ENCODE results near the gene C5orf15.

Gene C5orf15

DNA sequence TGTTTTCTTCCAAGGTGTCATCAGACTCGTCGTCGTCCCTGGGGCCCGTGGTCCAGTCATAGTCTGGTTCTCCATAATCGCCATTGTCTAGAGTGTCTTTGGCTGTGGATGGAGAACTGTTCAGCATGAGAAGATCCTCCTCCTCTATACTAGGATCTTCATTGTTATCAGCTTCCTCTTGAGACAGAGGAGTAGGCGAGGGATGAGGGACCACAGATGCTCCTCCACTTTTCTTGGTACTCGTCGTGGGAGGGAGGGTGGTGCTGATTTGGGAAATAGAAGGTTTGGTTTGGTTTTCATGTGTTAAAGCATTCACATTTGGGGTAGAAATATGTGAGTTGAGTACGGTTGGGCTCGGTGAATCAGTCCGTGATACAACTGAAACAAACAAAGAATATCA is 8.8 kb downstream of the C5orf15 start:
- ATAC-seq: no peak
- TF ChIP-seq BACH2 (CRISPR knock-in tag; IDR thresholded peaks at IDR 0.05; ENCODE audit: borderline replicate concordance) (no peak), ZNF565 (CRISPR knock-in tag; conservative IDR thresholded peaks at IDR 0.05; ENCODE audit: low read depth) (no peak), SNAI2 (CRISPR knock-in tag; IDR thresholded peaks at IDR 0.05) (no peak), ISL1 (CRISPR knock-in tag; IDR thresholded peaks at IDR 0.05) (no peak), ZNF70 (CRISPR knock-in tag; IDR thresholded peaks at IDR 0.05) (no peak), ZFP30 (CRISPR knock-in tag; IDR thresholded peaks at IDR 0.05) (no peak), ZFP3 (CRISPR knock-in tag; IDR thresholded peaks at IDR 0.05) (no peak), TOX (CRISPR knock-in tag; IDR thresholded peaks at IDR 0.05; ENCODE audit: borderline replicate concordance) (no peak), OSR1 (CRISPR knock-in tag; IDR thresholded peaks at IDR 0.05) (no peak), ZC3H10 (CRISPR knock-in tag; IDR thresholded peaks at IDR 0.05) (no peak), ARNTL (CRISPR knock-in tag; IDR thresholded peaks at IDR 0.05; ENCODE audit: borderline replicate concordance, low read depth) (no peak), PPARA (CRISPR knock-in tag; IDR thresholded peaks at IDR 0.05; ENCODE audit: borderline replicate concordance) (no peak), RARB (CRISPR knock-in tag; IDR thresholded peaks at IDR 0.05) (no peak), CSDC2 (CRISPR knock-in tag; IDR thresholded peaks at IDR 0.05) (no peak)
- TF ChIP-seq, protein P1, sequence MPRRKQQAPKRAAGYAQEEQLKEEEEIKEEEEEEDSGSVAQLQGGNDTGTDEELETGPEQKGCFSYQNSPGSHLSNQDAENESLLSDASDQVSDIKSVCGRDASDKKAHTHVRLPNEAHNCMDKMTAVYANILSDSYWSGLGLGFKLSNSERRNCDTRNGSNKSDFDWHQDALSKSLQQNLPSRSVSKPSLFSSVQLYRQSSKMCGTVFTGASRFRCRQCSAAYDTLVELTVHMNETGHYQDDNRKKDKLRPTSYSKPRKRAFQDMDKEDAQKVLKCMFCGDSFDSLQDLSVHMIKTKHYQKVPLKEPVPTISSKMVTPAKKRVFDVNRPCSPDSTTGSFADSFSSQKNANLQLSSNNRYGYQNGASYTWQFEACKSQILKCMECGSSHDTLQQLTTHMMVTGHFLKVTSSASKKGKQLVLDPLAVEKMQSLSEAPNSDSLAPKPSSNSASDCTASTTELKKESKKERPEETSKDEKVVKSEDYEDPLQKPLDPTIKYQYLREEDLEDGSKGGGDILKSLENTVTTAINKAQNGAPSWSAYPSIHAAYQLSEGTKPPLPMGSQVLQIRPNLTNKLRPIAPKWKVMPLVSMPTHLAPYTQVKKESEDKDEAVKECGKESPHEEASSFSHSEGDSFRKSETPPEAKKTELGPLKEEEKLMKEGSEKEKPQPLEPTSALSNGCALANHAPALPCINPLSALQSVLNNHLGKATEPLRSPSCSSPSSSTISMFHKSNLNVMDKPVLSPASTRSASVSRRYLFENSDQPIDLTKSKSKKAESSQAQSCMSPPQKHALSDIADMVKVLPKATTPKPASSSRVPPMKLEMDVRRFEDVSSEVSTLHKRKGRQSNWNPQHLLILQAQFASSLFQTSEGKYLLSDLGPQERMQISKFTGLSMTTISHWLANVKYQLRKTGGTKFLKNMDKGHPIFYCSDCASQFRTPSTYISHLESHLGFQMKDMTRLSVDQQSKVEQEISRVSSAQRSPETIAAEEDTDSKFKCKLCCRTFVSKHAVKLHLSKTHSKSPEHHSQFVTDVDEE (CRISPR knock-in tag; IDR thresholded peaks at IDR 0.05): no peak
- TF ChIP-seq, protein P2, sequence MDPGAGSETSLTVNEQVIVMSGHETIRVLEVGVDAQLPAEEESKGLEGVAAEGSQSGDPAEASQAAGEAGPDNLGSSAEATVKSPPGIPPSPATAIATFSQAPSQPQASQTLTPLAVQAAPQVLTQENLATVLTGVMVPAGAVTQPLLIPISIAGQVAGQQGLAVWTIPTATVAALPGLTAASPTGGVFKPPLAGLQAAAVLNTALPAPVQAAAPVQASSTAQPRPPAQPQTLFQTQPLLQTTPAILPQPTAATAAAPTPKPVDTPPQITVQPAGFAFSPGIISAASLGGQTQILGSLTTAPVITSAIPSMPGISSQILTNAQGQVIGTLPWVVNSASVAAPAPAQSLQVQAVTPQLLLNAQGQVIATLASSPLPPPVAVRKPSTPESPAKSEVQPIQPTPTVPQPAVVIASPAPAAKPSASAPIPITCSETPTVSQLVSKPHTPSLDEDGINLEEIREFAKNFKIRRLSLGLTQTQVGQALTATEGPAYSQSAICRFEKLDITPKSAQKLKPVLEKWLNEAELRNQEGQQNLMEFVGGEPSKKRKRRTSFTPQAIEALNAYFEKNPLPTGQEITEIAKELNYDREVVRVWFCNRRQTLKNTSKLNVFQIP (CRISPR knock-in tag; IDR thresholded peaks at IDR 0.05; ENCODE audit: borderline replicate concordance, low read depth): no peak
- TF ChIP-seq, protein P3, sequence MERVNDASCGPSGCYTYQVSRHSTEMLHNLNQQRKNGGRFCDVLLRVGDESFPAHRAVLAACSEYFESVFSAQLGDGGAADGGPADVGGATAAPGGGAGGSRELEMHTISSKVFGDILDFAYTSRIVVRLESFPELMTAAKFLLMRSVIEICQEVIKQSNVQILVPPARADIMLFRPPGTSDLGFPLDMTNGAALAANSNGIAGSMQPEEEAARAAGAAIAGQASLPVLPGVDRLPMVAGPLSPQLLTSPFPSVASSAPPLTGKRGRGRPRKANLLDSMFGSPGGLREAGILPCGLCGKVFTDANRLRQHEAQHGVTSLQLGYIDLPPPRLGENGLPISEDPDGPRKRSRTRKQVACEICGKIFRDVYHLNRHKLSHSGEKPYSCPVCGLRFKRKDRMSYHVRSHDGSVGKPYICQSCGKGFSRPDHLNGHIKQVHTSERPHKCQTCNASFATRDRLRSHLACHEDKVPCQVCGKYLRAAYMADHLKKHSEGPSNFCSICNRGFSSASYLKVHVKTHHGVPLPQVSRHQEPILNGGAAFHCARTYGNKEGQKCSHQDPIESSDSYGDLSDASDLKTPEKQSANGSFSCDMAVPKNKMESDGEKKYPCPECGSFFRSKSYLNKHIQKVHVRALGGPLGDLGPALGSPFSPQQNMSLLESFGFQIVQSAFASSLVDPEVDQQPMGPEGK (CRISPR knock-in tag; IDR thresholded peaks at IDR 0.05; ENCODE audit: borderline replicate concordance): no peak

DNA sequence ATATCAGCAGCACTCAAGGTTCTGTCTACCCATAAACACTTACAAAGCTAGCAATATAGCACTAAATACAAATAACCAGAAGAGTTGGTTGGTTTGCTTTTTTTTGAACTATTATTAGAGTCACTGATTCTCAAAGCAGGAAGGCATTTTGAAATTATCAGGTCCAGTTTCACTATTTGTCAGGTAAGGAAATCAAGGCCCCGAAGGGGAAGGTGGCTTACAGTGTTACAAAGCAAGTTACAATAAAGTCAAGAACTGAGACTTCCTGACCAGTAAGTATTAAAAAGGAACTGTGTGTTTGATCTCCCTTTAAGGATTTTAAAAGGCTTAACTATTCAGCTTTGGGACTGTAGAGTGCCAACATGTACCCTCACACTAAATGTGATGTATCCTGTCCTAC is 10.8 kb downstream of the C5orf15 start:
- no peak for ATAC-seq
- no peak for TF ChIP-seq ZNF565 (CRISPR knock-in tag; conservative IDR thresholded peaks at IDR 0.05; ENCODE audit: low read depth)
- TF ChIP-seq RARB (CRISPR knock-in tag; IDR thresholded peaks at IDR 0.05): no peak
- no peak for TF ChIP-seq ZNF8 (CRISPR knock-in tag; IDR thresholded peaks at IDR 0.05)
- TF ChIP-seq, protein P1 (CRISPR knock-in tag; IDR thresholded peaks at IDR 0.05): no peak
- no peak for TF ChIP-seq GLIS3 (CRISPR knock-in tag; IDR thresholded peaks at IDR 0.05)
- TF ChIP-seq, protein P4, sequence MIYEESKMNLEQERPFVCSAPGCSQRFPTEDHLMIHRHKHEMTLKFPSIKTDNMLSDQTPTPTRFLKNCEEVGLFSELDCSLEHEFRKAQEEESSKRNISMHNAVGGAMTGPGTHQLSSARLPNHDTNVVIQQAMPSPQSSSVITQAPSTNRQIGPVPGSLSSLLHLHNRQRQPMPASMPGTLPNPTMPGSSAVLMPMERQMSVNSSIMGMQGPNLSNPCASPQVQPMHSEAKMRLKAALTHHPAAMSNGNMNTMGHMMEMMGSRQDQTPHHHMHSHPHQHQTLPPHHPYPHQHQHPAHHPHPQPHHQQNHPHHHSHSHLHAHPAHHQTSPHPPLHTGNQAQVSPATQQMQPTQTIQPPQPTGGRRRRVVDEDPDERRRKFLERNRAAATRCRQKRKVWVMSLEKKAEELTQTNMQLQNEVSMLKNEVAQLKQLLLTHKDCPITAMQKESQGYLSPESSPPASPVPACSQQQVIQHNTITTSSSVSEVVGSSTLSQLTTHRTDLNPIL (CRISPR knock-in tag; IDR thresholded peaks at IDR 0.05; ENCODE audit: low read depth): no peak
- TF ChIP-seq ESRRG (CRISPR knock-in tag; IDR thresholded peaks at IDR 0.05): no peak
- no peak for TF ChIP-seq BACH2 (CRISPR knock-in tag; IDR thresholded peaks at IDR 0.05; ENCODE audit: borderline replicate concordance)
- no peak for TF ChIP-seq ZC3H10 (CRISPR knock-in tag; IDR thresholded peaks at IDR 0.05)
- no peak for TF ChIP-seq ZNF70 (CRISPR knock-in tag; IDR thresholded peaks at IDR 0.05)
- no peak for TF ChIP-seq CSDC2 (CRISPR knock-in tag; IDR thresholded peaks at IDR 0.05)
- no peak for TF ChIP-seq OSR1 (CRISPR knock-in tag; IDR thresholded peaks at IDR 0.05)
- no peak for TF ChIP-seq ISL1 (CRISPR knock-in tag; IDR thresholded peaks at IDR 0.05)
- no peak for TF ChIP-seq TOX (CRISPR knock-in tag; IDR thresholded peaks at IDR 0.05; ENCODE audit: borderline replicate concordance)
- no peak for TF ChIP-seq PPARA (CRISPR knock-in tag; IDR thresholded peaks at IDR 0.05; ENCODE audit: borderline replicate concordance)
- no peak for TF ChIP-seq ARNTL (CRISPR knock-in tag; IDR thresholded peaks at IDR 0.05; ENCODE audit: borderline replicate concordance, low read depth)
- no peak for TF ChIP-seq SNAI2 (CRISPR knock-in tag; IDR thresholded peaks at IDR 0.05)
- TF ChIP-seq, protein P3 (CRISPR knock-in tag; IDR thresholded peaks at IDR 0.05; ENCODE audit: borderline replicate concordance): no peak
